ENCODE results near the gene PCBD1.

GRCh38 chr10:70923696-70924095, 35.3 kb upstream of the PCBD1 start:
- TF ChIP-seq CTCF (conservative IDR thresholded peaks at IDR 0.05 in 1 of 2, IDR thresholded peaks at IDR 0.05 in 1 of 2; ENCODE audit: extremely low read depth in 1 of 2, insufficient read depth in 1 of 2, low read depth in 1 of 2, low read length in 2 of 2) (no peak), EZH2 (IDR thresholded peaks at IDR 0.05; ENCODE audit: borderline replicate concordance, low read length) (no peak)
